NCI-H2107 (cell line): ENCODE results near the gene AUH.
"Not testable (repeated sequence)": the region's sequence is repeated elsewhere in the genome, so short reads cannot be mapped to it uniquely, and the experiment has no call there.

ENCODE experiments used
- DNase-seq: peaks from one replicate; lab custom pipeline; 2025; lab: John Stamatoyannopoulos, UW

AUH gene

GRCh38 chr9:91378695-91379127 lies 17.0 kb upstream of the AUH start:
- no peak for DNase-seq

GRCh38 chr9:91378054-91378453 lies 16.3 kb upstream of the AUH start:
- not testable (repeated sequence) for DNase-seq

GRCh38 chr9:91376239-91376638 lies 14.5 kb upstream of the AUH start:
- no peak for DNase-seq

GRCh38 chr9:91374939-91375338 lies 13.2 kb upstream of the AUH start:
- DNase-seq, result no peak

DNA sequence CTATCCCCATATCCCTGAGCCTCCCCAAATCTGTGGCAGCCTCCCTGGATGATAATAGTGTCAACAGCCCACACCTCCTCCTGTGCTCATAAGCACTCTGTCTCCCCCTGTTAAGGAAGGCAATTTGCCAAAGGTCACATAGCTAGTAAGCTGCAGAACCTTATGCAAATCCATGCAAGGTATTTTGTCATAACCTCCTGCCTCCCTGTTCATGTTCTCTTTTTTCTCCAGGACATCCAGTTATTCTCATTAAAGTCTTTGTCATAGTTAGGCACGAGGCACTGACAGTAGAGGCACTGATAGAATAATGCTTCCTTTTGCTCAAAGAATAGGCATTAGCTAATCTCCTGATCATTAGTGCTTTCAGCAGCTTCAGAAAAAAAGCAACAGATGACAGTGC lies 10.2 kb upstream of the AUH start:
- DNase-seq, result no peak

GRCh38 chr9:91370006-91370405 lies 8.3 kb upstream of the AUH start:
- not testable (repeated sequence) for DNase-seq

DNA sequence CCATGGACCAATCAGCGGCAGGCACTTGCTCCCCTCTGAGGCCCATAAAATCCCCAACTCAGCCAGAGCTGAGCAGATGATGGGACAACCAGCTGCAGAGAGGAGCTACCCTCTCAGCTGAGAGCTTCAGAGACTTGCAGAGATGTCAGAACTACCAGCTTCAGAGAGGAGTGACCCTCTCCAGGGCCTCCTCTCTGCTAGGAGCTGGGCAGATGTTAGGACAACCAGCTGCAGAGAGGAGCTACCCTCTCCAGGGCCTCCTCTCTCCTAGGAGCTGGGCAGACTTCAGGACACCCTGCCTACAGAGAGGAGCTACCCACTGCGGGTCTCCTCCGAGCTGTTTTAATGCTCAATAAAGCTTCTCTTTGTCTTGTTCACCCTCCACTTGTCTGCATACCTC lies 3.0 kb upstream of the AUH start:
- no peak for DNase-seq

DNA sequence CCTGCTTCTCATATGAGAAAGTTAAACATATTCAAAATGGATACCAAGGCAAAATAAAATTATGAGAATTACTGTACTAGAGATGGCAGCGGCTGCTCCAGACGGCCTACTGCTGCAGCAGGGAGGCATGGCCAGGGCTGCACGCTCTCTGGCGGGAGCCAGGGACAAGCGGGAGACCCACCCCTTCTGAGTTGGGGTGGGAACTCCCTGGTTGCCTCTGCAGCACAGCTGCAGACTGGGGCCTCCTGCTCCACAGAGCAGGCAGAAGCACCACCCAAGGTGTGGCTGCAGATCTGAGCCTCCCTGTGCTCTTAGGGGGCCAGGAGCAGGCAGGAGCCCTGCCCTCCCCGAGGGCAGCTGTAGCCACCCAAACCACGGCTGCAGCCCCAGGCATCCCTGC lies 2.3 kb upstream of the AUH start:
- DNase-seq, result no peak

DNA sequence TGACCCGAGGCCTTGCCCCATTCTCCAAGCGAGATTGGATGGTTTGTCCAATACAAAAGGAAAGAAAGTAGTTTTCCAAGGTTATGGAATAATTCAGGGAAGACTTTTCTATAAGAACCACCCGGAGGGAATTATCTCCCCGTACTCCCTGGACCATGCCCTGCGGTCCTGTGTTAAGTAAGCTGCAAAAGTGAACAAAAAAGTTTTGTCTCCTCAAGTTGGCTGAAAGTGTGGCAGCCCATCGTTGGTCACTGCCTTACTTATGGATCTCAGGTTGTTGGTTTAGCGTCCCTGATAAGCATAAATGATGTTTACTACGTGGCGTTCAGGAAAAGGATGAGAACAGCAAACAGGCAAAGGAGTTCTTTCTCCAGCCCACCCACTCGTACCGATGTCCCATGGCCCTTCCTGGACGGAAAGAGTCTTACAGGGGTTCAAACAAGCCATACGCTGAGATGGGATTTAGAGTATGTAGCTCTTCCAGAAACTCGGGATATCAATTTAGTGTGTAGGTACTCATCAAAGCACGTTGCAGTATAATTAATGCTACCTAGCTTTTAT lies 413 bp upstream of the AUH start:
- DNase-seq, result no peak

- no peak for DNase-seq
Observed at GRCh38 chr9:91360551-91361290, 997 bp downstream of the AUH start.

GRCh38 chr9:91359734-91360470 lies 1.8 kb downstream of the AUH start:
- no peak for DNase-seq

- DNase-seq, result no peak
Observed at GRCh38 chr9:91359083-91359482, 2.6 kb downstream of the AUH start.

GRCh38 chr9:91354881-91355280 lies 6.8 kb downstream of the AUH start:
- DNase-seq, result no peak

DNA sequence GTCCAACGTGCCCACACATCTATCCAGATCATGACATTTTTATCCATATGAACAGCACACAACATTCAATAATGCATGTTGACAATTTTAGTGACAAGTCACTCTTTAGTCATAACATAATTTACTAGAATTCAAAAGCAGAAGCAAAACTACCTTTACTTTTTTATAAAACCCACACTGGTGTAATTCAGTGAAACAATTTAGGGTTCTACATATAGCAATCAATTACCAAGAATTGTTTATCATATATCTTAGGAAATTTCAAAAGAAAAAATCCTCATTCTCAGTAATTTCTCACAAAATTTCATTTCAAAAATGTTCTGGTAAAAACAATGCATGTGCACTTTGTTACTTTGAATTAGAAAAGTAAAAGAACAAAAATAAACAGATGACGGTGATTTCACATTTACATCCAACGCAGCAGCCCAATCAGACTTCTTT lies 12.6 kb downstream of the AUH start:
- no peak for DNase-seq

DNA sequence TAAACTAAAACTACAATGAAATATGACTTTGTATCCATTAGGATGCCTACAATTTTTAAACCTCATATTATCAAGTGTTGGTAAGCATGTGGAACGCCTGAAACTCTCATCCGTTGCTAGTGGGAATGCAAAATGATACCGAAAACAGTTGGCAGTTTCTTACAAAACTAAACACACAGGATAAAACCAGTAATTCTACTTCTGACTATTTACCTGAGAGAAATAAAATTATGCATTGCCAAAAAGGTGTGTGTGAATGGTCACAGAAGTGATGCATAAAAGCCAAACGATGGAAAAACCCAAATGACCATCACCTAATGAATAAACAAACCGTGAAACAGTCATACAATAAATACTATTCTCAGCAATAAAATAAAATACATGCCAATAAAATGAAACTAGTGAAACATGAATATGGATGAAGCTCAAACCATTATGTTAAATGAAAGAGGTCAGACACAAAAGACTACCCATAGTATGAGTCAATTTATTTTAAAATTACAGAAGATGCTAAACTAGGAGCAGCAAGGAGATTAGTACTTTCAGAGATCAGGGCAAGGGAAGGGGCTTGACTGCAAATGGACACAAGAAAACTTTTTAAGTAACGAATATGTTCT lies 13.4 kb downstream of the AUH start:
- no peak for DNase-seq

DNA sequence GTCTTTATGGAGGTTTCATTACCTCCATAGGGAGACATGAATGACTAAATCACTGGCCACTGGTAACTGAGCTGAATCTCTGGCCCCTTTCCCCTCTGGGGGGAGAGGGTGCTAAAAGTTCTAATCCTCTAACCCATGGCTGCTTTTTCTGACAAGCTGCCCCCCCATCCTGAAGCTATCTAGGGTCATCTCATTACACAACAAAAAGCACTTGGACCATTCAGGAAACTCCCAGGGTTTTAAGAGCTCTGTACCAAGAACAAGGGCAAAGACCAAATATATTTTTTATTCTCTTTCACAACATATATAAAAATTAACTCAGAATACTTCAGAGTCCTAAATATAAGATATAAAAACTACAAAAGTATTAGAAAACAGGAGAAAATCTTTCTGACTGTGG lies 14.3 kb downstream of the AUH start:
- DNase-seq, result no peak

- no peak for DNase-seq
Observed at GRCh38 chr9:91346644-91347043, 15.1 kb downstream of the AUH start.

DNA sequence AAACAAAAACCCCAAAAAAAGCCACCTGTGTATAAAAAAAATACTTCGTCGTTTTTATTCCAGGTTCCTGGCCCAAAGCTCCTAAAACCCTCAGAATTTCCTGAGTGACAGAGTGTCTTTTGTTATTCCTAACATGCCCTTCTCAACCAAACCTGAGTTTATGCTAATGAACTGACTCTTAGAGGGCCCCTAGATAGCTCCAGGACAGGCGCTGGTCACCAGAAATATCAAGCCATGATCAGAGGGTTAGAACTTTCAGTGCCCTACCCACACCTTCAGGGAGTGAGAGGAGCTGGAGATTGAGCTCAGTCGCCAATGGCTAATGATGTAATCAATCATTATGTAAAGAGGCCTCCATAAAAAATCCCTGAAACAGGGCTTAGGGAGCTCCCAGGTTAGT lies 15.7 kb downstream of the AUH start:
- DNase-seq, result no peak

DNA sequence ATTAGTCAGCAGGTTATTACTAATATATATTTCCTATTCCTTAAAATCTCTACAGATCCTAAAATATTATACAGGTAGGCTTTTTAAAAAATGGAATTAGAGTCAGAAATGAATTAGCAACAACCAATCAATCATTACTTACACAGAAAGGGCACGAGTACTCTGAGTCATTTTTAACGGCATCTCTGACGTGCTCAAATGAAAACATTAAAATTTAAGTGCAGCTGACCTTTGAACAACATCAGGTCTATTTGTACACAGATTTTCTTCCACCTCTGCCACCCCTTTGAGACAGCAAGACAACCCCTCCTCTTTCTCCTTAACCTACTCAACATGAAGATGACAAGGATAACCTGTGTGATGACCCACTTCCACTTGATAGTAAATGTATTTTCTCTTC lies 19.1 kb downstream of the AUH start:
- DNase-seq, result no peak

- DNase-seq, result no peak
Observed at GRCh38 chr9:91341749-91342148, 20.0 kb downstream of the AUH start.

GRCh38 chr9:91341258-91341746 lies 20.4 kb downstream of the AUH start:
- DNase-seq, result no peak

DNA sequence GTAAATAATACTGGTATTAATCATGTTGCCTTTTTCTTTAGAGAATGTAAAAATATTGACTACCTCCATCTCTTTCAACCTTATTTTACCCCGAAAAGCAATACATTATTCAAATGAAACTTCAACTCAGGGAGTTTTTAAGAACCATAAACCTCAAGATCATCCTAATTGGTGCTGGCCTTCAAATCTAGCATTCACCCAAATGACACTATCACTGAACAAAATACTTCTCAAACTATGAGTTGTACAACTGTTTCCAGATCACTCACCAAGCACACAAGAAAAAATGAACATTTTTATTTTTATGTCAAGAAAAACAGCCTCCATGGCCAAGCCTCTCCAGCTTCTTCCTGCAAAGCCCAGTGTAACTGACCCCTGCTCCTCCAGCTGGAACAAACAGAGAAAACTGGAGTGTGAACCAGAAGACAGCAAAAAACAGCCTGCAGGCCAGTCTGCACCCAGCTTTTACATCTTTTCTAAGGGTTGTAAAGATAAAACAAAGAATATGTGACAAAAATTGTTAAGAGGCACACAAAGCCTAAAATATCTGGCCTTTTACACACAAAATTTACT lies 21.2 kb downstream of the AUH start:
- DNase-seq, result no peak
